GM18951 (cell line): ENCODE data around the gene CTAG2.

Experiments used
- POLR2A ChIP-seq: IDR thresholded peaks from 4 replicates; pipeline ENCODE4 v1.6.1; 2011; ENCODE audit warnings: mild to moderate bottlenecking; ENCODE audit not compliant: insufficient read length, insufficient read depth; ENCODE audit errors: extremely low read depth
- in situ Hi-C: fragments of 300-500 bp; cut with MboI; formaldehyde crosslinking; loops from one replicate; pipeline ENCODE4 v1.12.0; 2022; ENCODE audit warnings: low sequenced_read_pairs, mixed read lengths, inconsistent platforms; ENCODE audit not compliant: unreplicated experiment

Gene CTAG2

DNA sequence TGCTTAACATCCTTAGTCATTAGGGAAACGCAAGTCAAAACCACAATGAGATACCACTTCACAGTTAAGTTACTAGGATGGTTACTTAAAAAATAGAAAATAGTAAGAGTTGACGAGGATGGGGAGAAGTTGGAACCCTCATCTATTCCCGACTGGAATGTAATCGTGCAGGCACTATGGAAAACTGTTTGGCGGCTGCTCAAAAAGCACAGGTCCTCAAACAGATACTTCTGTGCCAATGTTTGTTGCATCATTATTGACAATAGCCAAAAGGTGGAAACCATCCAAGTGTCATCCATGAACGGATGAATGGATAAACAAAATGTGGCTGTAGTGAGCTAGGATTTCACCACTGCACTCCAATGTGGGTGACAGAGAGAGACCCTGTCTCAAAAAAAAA, 46.0 kb downstream of the CTAG2 start:
- no peak for TF ChIP-seq POLR2A
- in situ Hi-C loops = no loop called here

GRCh38 chrX:154605566-154605965, 47.8 kb downstream of the CTAG2 start:
- no peak for TF ChIP-seq POLR2A
- in situ Hi-C loops = no loop called here

GRCh38 chrX:154603438-154604430, 49.6 kb downstream of the CTAG2 start:
- in situ Hi-C loops = no loop called here
- TF ChIP-seq POLR2A = no peak

DNA sequence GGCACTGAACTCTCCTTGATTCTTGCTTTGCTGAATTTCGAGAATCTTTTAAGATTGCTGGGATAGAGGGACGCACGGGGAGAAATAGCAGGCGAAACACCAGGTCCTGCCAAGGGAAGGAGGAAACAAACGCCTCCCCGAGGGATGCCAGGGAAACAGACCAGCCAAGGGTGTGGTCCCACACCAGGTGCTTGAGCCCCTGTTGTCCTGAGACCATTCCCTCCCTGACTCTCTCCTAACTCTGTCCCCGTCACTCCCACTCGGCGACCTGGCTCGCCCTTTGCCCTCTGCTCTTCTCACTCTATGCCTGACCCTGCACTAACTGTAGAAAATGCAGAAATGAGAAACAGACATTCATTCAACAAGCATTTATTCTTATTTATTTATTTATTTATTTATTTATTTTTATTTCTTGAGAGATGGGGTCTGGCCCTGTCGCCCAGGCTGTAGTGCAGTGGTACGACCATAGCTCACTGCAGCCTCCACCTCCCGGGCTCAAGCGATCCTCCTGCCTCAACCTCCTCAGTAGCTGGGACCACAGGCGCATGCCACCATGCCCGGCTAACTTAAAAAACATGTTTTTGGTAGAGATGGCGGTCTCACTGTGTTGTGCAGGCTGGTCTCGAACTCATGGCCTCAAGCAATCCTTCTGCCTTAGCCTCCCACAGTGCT, 50.5 kb downstream of the CTAG2 start:
- no peak for TF ChIP-seq POLR2A
- in situ Hi-C loops = no loop called here

DNA sequence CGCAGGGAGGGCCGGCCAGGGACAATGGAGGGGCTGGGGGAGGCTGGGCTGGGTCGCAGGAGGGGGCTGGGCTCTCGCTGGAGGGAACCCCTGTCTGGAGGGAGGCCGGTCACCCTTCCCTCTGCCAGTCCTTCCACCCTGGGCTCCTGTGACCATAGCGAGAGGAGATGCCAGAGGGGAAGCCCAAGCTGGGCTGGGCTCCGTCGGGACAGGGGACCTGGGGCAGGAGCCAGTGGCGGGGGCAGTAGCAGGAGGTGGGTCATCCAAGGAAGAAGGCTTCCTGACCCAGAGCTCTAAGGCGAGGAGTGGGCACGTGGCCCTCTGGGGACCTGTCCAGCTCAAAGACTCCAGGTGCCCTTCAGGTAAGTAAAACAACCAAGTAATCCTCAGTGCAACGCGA, 51.2 kb downstream of the CTAG2 start:
- no peak for TF ChIP-seq POLR2A

More for the DNA sequence above, 51.2 kb downstream of the CTAG2 start:
- in situ Hi-C loops = no loop called here
